Measurements from ENCODE around the gene HGFAC.

The HGFAC gene

GRCh38 chr4:3411676-3412075 lies 30.1 kb upstream of the HGFAC start:
- no peak for DNase-seq

- no peak for DNase-seq
These were observed 29.3 kb upstream of the HGFAC start for GRCh38 chr4:3412257-3413020.

DNA sequence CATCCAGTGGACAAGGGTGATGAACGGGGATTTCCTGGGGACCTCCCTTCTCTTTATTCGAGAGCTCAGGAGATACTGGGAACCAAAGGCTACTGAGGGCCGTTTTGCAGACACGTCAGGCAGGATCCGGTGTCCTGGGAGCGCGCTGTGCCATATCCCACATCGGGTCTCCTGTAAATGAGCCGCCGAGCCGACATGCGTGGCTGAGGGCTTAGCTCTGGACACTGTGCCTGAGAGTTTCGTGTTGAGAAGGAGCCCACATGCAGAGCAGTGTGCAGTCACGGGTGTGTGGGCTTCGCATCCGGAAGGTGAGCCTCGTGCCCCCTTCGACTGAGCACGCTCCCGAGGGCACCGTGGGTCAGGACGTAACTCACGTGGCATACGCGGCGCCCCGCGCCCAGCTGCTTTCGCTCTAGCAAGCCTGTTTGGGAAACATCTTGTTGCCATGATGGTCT lies 28.5 kb upstream of the HGFAC start:
- DNase-seq, result no peak

- no peak for DNase-seq
These were observed 27.9 kb upstream of the HGFAC start for GRCh38 chr4:3413675-3414420.

GRCh38 chr4:3414421-3415279 lies 27.1 kb upstream of the HGFAC start:
- no peak for DNase-seq

DNA sequence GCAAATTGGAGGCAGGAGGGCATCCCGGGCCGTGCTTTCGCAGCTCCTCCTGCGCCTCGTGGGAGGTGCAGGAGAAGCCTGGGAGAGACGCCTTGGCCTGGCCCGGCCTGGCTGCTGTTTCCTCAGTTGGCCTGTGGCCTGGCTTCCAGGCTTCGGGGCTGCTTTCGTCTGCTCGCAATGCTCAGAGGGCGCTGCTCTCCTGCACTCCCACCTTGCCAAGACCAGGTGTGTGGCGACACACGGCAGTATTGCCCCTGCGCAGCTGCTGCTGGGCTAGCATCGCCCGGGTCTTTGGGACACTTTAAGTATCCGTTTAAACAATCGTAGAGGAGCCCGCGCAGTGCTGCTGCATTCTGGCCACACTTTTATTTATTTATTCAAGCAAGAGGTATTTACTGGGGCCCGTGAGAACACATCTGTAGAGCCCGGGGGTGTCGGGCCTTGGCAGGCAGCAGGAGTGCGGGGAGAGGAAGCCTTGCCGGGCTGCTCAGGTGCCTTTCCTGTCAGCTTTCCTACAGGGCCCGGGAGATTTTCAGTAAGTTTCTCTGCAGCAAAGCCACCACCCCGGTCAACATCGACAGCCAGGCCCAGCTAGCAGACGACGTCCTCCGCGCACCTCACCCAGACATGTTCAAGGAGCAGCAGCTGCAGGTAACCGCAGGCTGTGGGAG lies 26.2 kb upstream of the HGFAC start:
- DNase-seq, result no peak

DNA sequence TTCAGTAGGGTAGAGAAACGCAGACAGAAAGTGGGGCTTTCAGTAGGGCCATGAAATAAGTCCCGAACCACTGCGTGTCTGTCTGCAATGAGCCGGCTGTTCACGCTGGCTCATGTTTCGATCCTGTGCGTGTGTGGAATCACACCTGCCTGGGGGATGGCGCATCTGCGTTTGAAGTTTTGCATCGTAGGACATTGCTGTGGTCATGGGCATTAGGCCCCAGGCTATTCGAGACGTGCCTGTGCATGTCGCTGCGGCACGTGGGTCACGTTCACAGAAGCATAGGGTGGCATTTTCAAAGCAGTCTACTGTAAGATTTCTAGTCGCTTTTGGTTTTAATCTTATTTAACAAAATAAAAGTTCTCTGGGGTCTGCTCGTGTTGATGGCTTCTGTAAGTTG lies 25.5 kb upstream of the HGFAC start:
- DNase-seq, result no peak

DNA sequence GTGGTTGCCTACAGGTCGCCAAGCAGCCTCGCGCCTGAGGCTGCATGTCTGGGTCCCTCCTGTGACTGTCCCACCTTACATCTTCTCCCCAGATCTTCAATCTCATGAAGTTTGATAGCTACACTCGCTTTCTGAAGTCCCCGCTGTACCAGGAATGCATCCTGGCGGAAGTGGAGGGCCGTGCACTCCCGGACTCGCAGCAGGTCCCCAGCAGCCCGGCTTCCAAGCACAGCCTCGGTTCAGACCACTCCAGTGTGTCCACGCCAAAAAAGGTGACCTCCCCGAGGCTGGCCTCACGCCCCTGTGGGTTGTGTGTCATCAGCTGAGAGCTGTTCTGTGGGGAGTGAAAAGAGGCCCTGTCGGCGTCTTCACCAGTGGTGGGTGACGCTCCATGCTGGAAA lies 24.9 kb upstream of the HGFAC start:
- no peak for DNase-seq

GRCh38 chr4:3417448-3417847 lies 24.3 kb upstream of the HGFAC start:
- DNase-seq, result no peak

DNA sequence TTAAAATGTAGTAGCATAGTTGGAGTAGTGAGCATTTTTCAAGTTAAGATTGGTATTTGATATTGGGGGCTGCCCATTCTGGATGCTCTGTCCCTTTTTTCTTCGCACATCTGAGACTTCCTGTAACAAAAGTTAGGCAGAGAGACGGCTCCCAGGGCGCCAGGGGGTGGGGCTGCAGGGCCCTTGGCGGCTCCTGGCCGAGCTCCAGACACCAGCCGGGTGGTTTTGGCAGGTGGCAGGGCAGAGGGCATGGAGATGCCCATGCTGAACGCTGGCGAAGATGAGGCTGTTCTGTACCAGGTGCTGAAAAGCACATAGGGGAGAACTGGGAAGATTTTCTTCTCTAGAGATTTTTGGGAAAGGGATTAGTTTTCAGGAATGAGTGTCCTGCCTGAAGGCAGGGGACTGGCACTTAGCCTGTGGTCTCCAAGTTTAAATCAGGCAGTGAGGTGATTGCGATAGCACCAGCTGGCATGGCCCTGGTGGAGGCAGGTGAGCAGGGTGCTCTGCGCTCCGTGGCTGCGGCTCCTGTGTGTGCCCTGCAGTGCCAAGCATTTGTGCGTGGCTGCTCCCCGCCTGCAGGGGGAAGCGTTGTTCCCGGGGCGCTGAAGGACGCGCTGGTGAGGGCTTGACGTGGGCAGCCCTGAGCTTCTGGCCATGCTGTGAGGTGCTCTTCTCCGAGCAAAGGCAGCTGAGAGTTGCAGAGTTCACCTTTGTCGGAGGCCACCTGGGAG lies 23.6 kb upstream of the HGFAC start:
- DNase-seq, result no peak

GRCh38 chr4:3419836-3420605 lies 21.7 kb upstream of the HGFAC start:
- DNase-seq, result no peak

GRCh38 chr4:3420606-3420955 lies 21.2 kb upstream of the HGFAC start:
- no peak for DNase-seq

DNA sequence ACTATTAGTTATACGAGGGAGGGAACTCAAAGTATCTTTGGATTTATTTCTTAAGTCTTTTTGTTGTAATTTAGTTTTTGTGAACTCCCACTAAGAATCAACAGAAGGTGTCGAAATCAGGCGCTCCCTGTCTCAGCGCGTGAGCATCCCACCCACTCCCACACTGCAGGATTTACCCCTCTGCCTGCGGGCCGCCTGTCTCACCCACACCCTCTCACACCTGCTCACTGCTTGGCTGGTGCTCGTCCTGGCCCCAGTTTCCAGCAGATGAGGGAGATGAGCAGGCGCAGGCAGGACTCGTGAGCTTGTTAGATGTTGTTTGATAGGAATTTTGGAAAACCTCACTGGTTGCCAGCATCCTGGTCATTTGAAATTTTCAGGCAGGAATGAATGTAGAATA lies 20.8 kb upstream of the HGFAC start:
- no peak for DNase-seq

GRCh38 chr4:3421470-3421869 lies 20.3 kb upstream of the HGFAC start:
- no peak for DNase-seq

- no peak for DNase-seq
These were observed 19.4 kb upstream of the HGFAC start for GRCh38 chr4:3422241-3422801.

- no peak for DNase-seq
These were observed 18.9 kb upstream of the HGFAC start for GRCh38 chr4:3422808-3423297.

DNA sequence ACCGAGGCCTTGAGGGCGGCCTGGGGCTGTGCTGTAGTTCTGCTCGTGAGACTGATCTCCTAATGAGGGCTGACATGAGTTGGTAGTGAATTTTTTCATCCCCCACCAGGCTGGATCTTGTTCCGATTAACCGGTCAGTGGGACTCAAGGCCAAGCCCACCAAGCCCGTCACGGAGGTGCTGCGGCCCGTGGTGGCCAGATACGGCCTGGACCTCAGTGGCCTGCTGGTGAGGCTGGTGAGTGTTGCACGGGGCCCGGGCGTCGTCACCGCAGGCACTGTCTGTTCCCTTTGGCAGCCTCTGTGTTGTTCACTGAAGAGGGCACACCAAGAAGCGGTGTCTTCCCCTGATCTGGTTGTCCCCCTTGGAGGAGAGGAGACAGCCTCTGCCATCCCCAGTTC lies 18.4 kb upstream of the HGFAC start:
- no peak for DNase-seq

DNA sequence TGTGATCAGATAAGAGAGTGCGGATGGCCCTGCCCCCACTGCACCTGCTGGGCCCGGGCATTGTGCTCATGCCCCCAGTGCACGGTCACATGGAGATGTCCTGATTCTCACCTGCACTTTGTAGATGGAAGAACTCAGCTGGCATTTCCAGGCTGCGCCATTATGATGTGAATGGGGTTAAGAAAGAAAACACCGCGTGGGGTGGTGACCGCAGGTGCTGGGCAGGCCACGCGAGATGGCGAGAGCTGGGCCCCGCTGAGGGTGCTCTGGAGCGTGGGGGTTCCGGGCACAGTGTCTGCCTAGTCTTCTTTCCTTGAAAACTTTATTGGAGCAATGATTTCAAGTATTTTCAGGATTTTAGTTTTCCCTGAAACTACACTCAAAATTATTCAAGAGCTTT lies 17.8 kb upstream of the HGFAC start:
- DNase-seq, result no peak

GRCh38 chr4:3424522-3425095 lies 17.2 kb upstream of the HGFAC start:
- DNase-seq, result no peak

DNA sequence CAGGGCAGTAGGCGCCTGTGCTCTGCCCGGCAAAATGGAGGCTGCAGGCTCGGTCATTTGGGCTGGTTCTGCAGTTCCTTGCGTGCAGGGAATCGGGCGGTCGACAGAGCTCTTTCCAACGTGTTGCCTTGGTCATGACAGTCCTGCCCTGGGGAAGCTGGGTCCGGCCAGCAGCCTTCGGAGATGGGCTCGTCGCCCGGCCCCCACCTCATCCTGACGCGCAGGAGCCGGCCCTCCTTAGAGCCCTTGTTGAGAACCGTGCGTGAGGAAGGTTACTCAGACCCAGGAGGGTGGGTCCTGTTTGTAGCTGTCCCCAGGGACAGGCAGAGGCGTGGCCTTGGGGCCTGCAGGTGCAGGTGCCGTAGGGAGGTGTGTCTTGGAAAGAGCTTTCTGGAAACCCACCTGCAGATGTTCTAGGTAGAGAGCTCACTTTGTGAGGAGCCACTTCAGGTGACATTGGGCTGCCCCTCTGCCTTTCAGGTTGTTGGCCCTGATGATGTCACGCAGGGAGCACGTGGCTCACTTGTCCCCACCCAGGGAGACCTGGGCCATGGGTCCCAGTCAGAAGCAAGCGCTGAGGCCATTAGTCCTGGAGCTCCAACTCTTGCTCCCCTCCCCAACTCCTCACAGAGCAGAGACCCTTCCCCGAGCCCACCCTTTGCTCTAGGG lies 15.2 kb upstream of the HGFAC start:
- DNase-seq, result no peak

All from SW 1271 (cell line).